CD4-positive, alpha-beta T cell (primary cell): ENCODE data around the gene IPCEF1. TPM values are rescaled to one million over a fixed set of nuclear protein-coding genes. Genes with fewer than 3 reads are reported as not detected.
A peak's percentile ranks its signal among the peaks of the same experiment; 100 is the strongest.

ENCODE experiments used
- ATAC-seq: fragments of 200-7000 bp; cut with Tn5 transposase; one replicate; pipeline ENCODE4 v1.10.0; 2022; ENCODE audit warnings: mild to moderate bottlenecking; ENCODE audit not compliant: poor library complexity
- CTCF ChIA-PET: fragments of 350-600 bp; sonication (Branson Sonifier 250); formaldehyde crosslinking; loops from one replicate; lab custom pipeline; 2021; ENCODE audit warnings: antibody characterized with exemption, inconsistent platforms; lab: Charles Lee
- POLR2A ChIA-PET: fragments of 350-600 bp; sonication (Branson Sonifier 250); formaldehyde crosslinking; loops from one replicate; lab custom pipeline; 2021; ENCODE audit warnings: antibody characterized with exemption, inconsistent platforms; lab: Charles Lee
- DNase-seq, 14 experiments: peaks; one replicate each; pipeline ENCODE4 v3.0.0-alpha.2; 2013 to 2020; ENCODE audit warnings: mixed read lengths in 2 of 14
- H3K27ac ChIP-seq, 2 donors: one replicate each; pipeline versions ENCODE4 v1.5.1 to v1.7.0; 2013; ENCODE audit warnings: low read length in 2 of 2, low read depth in 1 of 2, mild to moderate bottlenecking in 1 of 2
- H3K27me3 ChIP-seq, 2 experiments: 1 replicate in 1 of 2; 2 replicates in 1 of 2; pipeline versions ENCODE4 v1.6.1 to v1.7.0; 2013; ENCODE audit warnings: low read length in 2 of 2, control low read depth in 1 of 2, mild to moderate bottlenecking in 1 of 2, moderate library complexity in 1 of 2; ENCODE audit not compliant: insufficient read depth in 2 of 2, control insufficient read depth in 1 of 2
- H3K36me3 ChIP-seq: one replicate; pipeline ENCODE4 v1.6.1; 2013; ENCODE audit warnings: low read length, control low read depth; ENCODE audit not compliant: insufficient read depth
- H3K4me1 ChIP-seq: one replicate; pipeline ENCODE4 v1.6.1; 2013; ENCODE audit warnings: low read length, control low read depth; ENCODE audit not compliant: insufficient read depth
- H3K4me3 ChIP-seq: one replicate; pipeline ENCODE4 v1.5.1; 2013; ENCODE audit warnings: mild to moderate bottlenecking, low read length, moderate library complexity
- H3K9me3 ChIP-seq, 2 experiments: 1 replicate in 1 of 2; 2 replicates in 1 of 2; pipeline versions ENCODE4 v1.6.1 to v1.7.0; 2013; ENCODE audit warnings: low read length in 2 of 2, mild to moderate bottlenecking in 2 of 2, control low read depth in 1 of 2, moderate library complexity in 1 of 2; ENCODE audit not compliant: control insufficient read depth in 1 of 2, insufficient read depth in 1 of 2
- H3K27ac Mint-ChIP-seq: one replicate; pipeline ENCODE4 v1.8.0; 2020; ENCODE audit warnings: mixed read lengths
- H3K27me3 Mint-ChIP-seq: one replicate; pipeline ENCODE4 v1.8.0; 2021; ENCODE audit warnings: mixed read lengths
- H3K36me3 Mint-ChIP-seq: one replicate; pipeline ENCODE4 v1.8.0; 2021; ENCODE audit warnings: low read depth, mixed read lengths
- H3K4me1 Mint-ChIP-seq: one replicate; pipeline ENCODE4 v1.8.0; 2021; ENCODE audit warnings: low read depth, mixed read lengths
- H3K4me3 Mint-ChIP-seq: one replicate; pipeline ENCODE4 v1.8.0; 2020; ENCODE audit warnings: mild to moderate bottlenecking, mixed read lengths
- H3K9me3 Mint-ChIP-seq: one replicate; pipeline ENCODE4 v1.8.0; 2020; ENCODE audit warnings: mixed read lengths
- intact Hi-C, 2 experiments: fragments of 100-400 bp; cut with DNase I in 1 of 2; cut with micrococcal nuclease in 1 of 2; formaldehyde crosslinking; loops; one replicate each; pipeline versions ENCODE4 v1.15.1 to v1.9.0; 2023 to 2025; cut with DNase I, micrococcal nuclease
- total RNA-seq, 174 experiments: library from RNA in 2 of 174; stranded (reverse) in 2 of 174; gene quantifications; one replicate each; pipeline ENCODE4 v1.2.3 and lab custom pipeline; 2021 to 2026
- TF ChIP-seq, protein P1 (sequence below): fragments of 200-600 bp; IDR thresholded peaks from one replicate; pipeline ENCODE4 v1.8.0; 2022; ENCODE audit warnings: antibody characterized with exemption, mild to moderate bottlenecking

The IPCEF1 gene
- total RNA-seq, 2 experiments from 2014 or later: 92.4 to 96.8 TPM

DNA sequence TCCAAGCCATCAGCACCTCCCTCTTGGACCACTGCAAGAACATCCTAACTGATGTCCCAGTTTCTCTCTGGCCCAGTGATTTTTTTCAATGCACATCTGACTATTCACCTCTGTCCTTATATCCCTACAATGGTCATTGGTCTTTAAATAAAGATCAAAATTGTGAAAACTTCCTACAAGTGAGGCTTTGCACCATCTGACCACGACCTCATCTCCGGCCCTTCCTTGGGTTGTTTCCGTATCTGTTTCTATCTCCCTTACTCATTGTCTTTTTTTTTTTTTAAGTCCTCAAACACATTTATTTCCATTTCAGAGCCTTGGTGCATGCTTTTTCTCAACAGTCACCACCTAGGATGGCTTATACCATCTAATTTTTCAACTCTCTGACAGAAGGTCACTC lies 88.1 kb downstream of the IPCEF1 start:
- Histone ChIP-seq H3K4me1 (peaks cover 16% of the 10 kb centered on the region), H3K27me3 (no peaks in the 10 kb centered on the region), H3K9me3 (no peaks in the 10 kb centered on the region), H3K4me3 (no peak overlapping the region), H3K27ac (no peak overlapping the region), H3K36me3 (no peaks in the 10 kb centered on the region)
- ChIA-PET POLR2A (interaction anchor here (3.2 kb wide), 1 partner anchor 20 kb away, joined by 27 read pairs; no protein-coding TSS in a partner anchor), CTCF (no interaction called here)
- Mint-ChIP-seq H3K9me3 (peaks cover 2% of the 10 kb centered on the region), H3K36me3 (no peaks in the 10 kb centered on the region), H3K4me1 (peaks cover 51% of the 10 kb centered on the region), H3K27ac (no peak overlapping the region), H3K4me3 (no peak overlapping the region), H3K27me3 (no peaks in the 10 kb centered on the region)
- DNase-seq: no peak
- TF ChIP-seq, protein P1, sequence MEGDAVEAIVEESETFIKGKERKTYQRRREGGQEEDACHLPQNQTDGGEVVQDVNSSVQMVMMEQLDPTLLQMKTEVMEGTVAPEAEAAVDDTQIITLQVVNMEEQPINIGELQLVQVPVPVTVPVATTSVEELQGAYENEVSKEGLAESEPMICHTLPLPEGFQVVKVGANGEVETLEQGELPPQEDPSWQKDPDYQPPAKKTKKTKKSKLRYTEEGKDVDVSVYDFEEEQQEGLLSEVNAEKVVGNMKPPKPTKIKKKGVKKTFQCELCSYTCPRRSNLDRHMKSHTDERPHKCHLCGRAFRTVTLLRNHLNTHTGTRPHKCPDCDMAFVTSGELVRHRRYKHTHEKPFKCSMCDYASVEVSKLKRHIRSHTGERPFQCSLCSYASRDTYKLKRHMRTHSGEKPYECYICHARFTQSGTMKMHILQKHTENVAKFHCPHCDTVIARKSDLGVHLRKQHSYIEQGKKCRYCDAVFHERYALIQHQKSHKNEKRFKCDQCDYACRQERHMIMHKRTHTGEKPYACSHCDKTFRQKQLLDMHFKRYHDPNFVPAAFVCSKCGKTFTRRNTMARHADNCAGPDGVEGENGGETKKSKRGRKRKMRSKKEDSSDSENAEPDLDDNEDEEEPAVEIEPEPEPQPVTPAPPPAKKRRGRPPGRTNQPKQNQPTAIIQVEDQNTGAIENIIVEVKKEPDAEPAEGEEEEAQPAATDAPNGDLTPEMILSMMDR: no peak
- intact Hi-C loops: no loop called here
- no peak for ATAC-seq

DNA sequence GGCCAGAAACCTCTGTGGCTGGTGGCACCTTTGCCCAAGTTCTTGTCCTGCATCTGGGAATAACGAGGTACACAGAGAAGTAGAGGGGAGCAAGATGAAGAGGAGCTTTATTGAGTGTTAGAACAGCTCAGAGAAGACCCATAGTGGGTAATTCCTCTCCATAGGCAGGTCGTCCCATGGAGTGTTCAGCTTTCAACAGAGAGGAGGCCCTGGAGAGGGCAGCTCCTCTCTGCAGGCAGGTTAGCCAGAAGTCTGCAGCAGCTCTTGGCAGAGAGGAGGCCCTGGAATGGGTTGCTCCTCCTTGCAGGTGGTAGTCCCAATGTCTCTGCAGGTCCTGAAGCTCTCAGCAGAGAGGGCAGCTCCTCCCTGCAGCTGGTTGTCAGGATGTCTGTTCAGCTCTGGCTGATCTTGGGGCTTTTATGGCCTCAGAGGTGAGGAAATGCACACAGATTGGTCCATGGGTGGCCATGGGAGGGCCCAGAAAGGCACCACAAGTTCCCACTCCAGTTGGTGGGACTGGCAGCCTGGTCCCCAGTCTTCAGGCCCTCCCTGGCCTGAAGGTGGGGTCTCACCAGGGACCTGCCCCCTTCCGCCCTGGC lies 89.0 kb downstream of the IPCEF1 start:
- ChIA-PET CTCF (interaction anchor here (2.3 kb wide), 1 partner anchor 9 kb away, joined by 8 read pairs; no protein-coding TSS in a partner anchor), POLR2A (interaction anchor here (1.6 to 3.2 kb wide), 3 partner anchors 9 to 110 kb away, joined by 6 to 27 read pairs (median 11); no protein-coding TSS in a partner anchor)
- Mint-ChIP-seq H3K36me3 (no peaks in the 10 kb centered on the region), H3K9me3 (peaks cover 2% of the 10 kb centered on the region), H3K4me3 (peak overlapping the region; percentile 54), H3K4me1 (peaks cover 45% of the 10 kb centered on the region), H3K27me3 (no peaks in the 10 kb centered on the region), H3K27ac (no peak overlapping the region)
- Histone ChIP-seq H3K36me3 (no peaks in the 10 kb centered on the region), H3K27me3 (no peaks in the 10 kb centered on the region), H3K27ac (no peak overlapping the region), H3K4me1 (peaks cover 16% of the 10 kb centered on the region), H3K4me3 (no peak overlapping the region), H3K9me3 (no peaks in the 10 kb centered on the region)
- no peak for ATAC-seq
- DNase-seq: peak in 2 of 14 experiments; percentile 27 to 36
- intact Hi-C loops: no loop called here
- TF ChIP-seq, protein P1: no peak

DNA sequence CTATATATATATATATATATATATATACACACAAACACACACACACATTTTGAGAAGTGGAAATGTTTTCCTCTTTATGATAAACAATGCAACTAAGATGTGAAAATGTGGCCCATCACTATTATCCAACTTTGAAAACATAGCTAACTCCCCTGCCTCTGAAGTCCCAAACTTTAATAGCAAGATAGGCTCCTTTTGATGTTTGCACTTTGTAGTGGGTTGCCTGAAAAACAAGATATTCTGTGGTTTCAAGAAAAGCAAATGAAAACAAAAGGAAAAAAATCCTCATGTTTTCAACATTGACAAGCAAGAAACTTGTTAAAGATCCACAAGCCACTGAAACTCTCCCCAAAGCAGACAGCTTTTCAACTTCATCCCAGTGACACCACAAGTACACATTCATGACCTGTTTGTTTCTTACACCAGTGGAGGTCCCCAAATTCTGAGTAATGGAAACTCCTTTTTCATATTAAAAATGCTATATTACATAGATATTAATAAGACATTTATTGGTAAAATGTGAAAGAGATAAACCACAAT lies 90.0 kb downstream of the IPCEF1 start:
- ChIA-PET CTCF (interaction anchor here (0.7 to 2.3 kb wide), 3 partner anchors 8 to 95 kb away, joined by 3 to 8 read pairs (median 3); no protein-coding TSS in a partner anchor), POLR2A (interaction anchor here (0.8 to 3.2 kb wide), 7 partner anchors 10 to 109 kb away, joined by 3 to 27 read pairs (median 5); no protein-coding TSS in a partner anchor)
- H3K27me3 Mint-ChIP-seq: no peaks in the 10 kb centered on the region
- H3K4me1 Mint-ChIP-seq: peaks cover 44% of the 10 kb centered on the region
- no peaks in the 10 kb centered on the region for H3K36me3 ChIP-seq
- TF ChIP-seq, protein P1: no peak
- H3K4me1 ChIP-seq: peaks cover 16% of the 10 kb centered on the region
- H3K4me3 ChIP-seq: no peak overlapping the region
- H3K27me3 ChIP-seq: no peaks in the 10 kb centered on the region
- peak in 3 of 14 experiments; percentile 19 to 38 (median 30) for DNase-seq
- H3K36me3 Mint-ChIP-seq: no peaks in the 10 kb centered on the region
- H3K27ac ChIP-seq: no peak overlapping the region
- peak overlapping the region; percentile 9 for H3K4me3 Mint-ChIP-seq
- H3K9me3 Mint-ChIP-seq: peaks cover 2% of the 10 kb centered on the region
- no peak for ATAC-seq
- peak overlapping the region; percentile 5 for H3K27ac Mint-ChIP-seq
- H3K9me3 ChIP-seq: no peaks in the 10 kb centered on the region
- intact Hi-C loops: no loop called here
